ENCODE measurements around the gene RNF224.

GRCh38 chr9:137192448-137192780, 34.9 kb upstream of the RNF224 start:
- TF ChIP-seq SUZ12 (IDR thresholded peaks at IDR 0.05; ENCODE audit: unreplicated experiment) (no peak), ZBTB40 (IDR thresholded peaks at IDR 0.05; ENCODE audit: borderline replicate concordance) (no peak), MEF2B (IDR thresholded peaks at IDR 0.05; ENCODE audit: partially characterized antibody, poor library complexity, severe bottlenecking) (no peak), GATAD2B (conservative IDR thresholded peaks at IDR 0.05; ENCODE audit: low read depth) (no peak), POLR2A (IDR thresholded peaks at IDR 0.05; ENCODE audit: low read depth, low read length) (no peak), GABPA (IDR thresholded peaks at IDR 0.05; ENCODE audit: low read depth) (no peak), CTCF (IDR thresholded peaks at IDR 0.05 in 2 of 3, conservative IDR thresholded peaks at IDR 0.05 in 1 of 3; ENCODE audit: control insufficient read depth in 2 of 3, extremely low read depth in 1 of 3, insufficient read depth in 1 of 3, low read depth in 3 of 3, low read length in 3 of 3) (no peak), JUND (IDR thresholded peaks at IDR 0.05; ENCODE audit: low read depth, low read length) (no peak), NR2F1 (conservative IDR thresholded peaks at IDR 0.05) (no peak)

Data from GM12878 (cell line).